Measurements from ENCODE around the gene FOXL3.
"Not testable (repeated sequence)": the region's sequence is repeated elsewhere in the genome, so short reads cannot be mapped to it uniquely, and the experiment has no call there.

The FOXL3 gene

GRCh38 chr7:289756-290553 is at the start of gene FOXL3:
Gene FOXL3, plus strand, starts transcription at chr7:290170. Its CDS starts 0 bp downstream, at chr7:290170.
- DNase-seq = no peak

- no peak for DNase-seq
Observed at GRCh38 chr7:240887-241421, 49.0 kb upstream of the FOXL3 start.

- no peak for DNase-seq
Observed at GRCh38 chr7:241513-241912, 48.5 kb upstream of the FOXL3 start.

- not testable (repeated sequence) for DNase-seq
Observed at GRCh38 chr7:242826-243579, 47.0 kb upstream of the FOXL3 start.

GRCh38 chr7:243580-243978 is 46.4 kb upstream of the FOXL3 start:
- DNase-seq = not testable (repeated sequence)

- no peak for DNase-seq
Observed at GRCh38 chr7:244974-245373, 45.0 kb upstream of the FOXL3 start.

- DNase-seq = no peak
Observed at GRCh38 chr7:245574-246295, 44.2 kb upstream of the FOXL3 start.

- no peak for DNase-seq
Observed at GRCh38 chr7:246451-246850, 43.5 kb upstream of the FOXL3 start.

GRCh38 chr7:247181-247580 is 42.8 kb upstream of the FOXL3 start:
- no peak for DNase-seq

- DNase-seq = no peak
Observed at GRCh38 chr7:247636-248035, 42.3 kb upstream of the FOXL3 start.

- no peak for DNase-seq
Observed at GRCh38 chr7:248732-249435, 41.1 kb upstream of the FOXL3 start.

- DNase-seq = no peak
Observed at GRCh38 chr7:249989-250388, 40.0 kb upstream of the FOXL3 start.

- no peak for DNase-seq
Observed at GRCh38 chr7:250523-250922, 39.4 kb upstream of the FOXL3 start.

- no peak for DNase-seq
Observed at GRCh38 chr7:251005-251404, 39.0 kb upstream of the FOXL3 start.

- no peak for DNase-seq
Observed at GRCh38 chr7:251446-252175, 38.4 kb upstream of the FOXL3 start.

- DNase-seq = no peak
Observed at GRCh38 chr7:252216-252965, 37.6 kb upstream of the FOXL3 start.

- DNase-seq = no peak
Observed at GRCh38 chr7:252981-253380, 37.0 kb upstream of the FOXL3 start.

- no peak for DNase-seq
Observed at GRCh38 chr7:253581-254336, 36.2 kb upstream of the FOXL3 start.

- DNase-seq = no peak
Observed at GRCh38 chr7:254337-255037, 35.5 kb upstream of the FOXL3 start.

GRCh38 chr7:255038-255435 is 34.9 kb upstream of the FOXL3 start:
- no peak for DNase-seq
